BLaER1 (cell line): ENCODE measurements around the gene IGFBP4.

Source experiments
- H3K27ac ChIP-seq: shearing (Covaris generic); formaldehyde crosslinking; 2 replicates; pipeline ENCODE4 v1.8.1; 2022
- H3K27me3 ChIP-seq: shearing (Covaris generic); formaldehyde crosslinking; 2 replicates; pipeline ENCODE4 v1.8.1; 2022
- H3K36me3 ChIP-seq: shearing (Covaris generic); formaldehyde crosslinking; 2 replicates; pipeline ENCODE4 v1.8.1; 2022
- H3K4me1 ChIP-seq: shearing (Covaris generic); formaldehyde crosslinking; 2 replicates; pipeline ENCODE4 v1.8.1; 2022
- H3K4me2 ChIP-seq: shearing (Covaris generic); formaldehyde crosslinking; 2 replicates; pipeline ENCODE4 v1.8.1; 2022
- H3K4me3 ChIP-seq: shearing (Covaris generic); formaldehyde crosslinking; 2 replicates; pipeline ENCODE4 v1.8.1; 2022
- H3K9ac ChIP-seq: shearing (Covaris generic); formaldehyde crosslinking; 2 replicates; pipeline ENCODE4 v1.8.1; 2022
- H3K9me3 ChIP-seq: shearing (Covaris generic); formaldehyde crosslinking; 2 replicates; pipeline ENCODE4 v1.8.1; 2022
- H4K20me1 ChIP-seq: shearing (Covaris generic); formaldehyde crosslinking; 2 replicates; pipeline ENCODE4 v1.8.1; 2022
- Cebpa-rat ChIP-seq: shearing (Covaris generic); IDR thresholded peaks from 2 replicates; pipeline ENCODE4 v1.8.1; 2022

The IGFBP4 gene

DNA sequence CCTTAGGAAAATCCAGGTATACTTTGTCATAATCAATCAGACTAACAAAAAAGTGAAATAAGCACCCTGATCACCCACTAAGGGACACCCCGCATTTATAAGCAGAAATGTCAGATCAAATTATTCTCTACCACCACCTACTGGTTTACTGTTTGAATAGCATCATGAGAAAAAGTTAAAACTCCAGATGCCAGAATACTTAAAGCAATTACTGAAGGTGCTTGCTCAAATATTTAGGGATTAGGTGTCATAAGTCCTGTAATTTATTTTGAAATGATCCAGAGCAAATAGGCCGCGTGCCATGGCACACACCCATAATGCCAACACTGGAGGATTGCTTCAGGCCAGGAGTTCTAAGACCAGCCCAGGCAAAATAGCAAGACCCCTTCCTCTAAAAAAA, 27.9 kb upstream of the IGFBP4 start:
- H3K27ac ChIP-seq, result no peak overlapping the region
- H3K4me2 ChIP-seq, result peak overlapping the region; percentile 79
- H3K27me3 ChIP-seq, result no peaks in the 10 kb centered on the region
- peaks cover 49% of the 10 kb centered on the region for H3K36me3 ChIP-seq
- H4K20me1 ChIP-seq, result peaks cover 42% of the 10 kb centered on the region
- no peaks in the 10 kb centered on the region for H3K9me3 ChIP-seq
- no peak overlapping the region; the same call in 1 of the 2 replicates for H3K4me3 ChIP-seq
- H3K4me1 ChIP-seq, result peaks cover 54% of the 10 kb centered on the region
- peak overlapping the region; percentile 30; the same call in 1 of the 2 replicates for H3K9ac ChIP-seq
- no peak for TF ChIP-seq Cebpa-rat

DNA sequence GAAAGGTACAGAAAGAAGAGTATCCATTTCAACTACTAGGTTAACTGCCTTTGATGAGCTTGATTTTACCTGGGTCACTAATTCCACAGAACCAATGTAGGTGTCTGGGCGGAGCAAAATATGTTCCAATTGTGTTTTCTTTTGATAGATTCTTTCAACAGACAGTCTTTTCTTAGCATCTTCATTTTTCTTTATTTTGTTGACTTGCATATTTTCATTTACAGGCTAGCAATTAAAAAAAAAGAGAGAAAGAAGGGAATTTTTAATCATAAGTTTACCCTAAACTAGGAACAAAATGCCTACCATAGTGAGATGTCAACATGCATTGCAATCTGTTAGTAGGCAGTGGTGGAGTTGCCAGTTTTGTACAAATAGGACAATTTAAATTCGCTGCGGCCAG, 26.6 kb upstream of the IGFBP4 start:
- peak overlapping the region; percentile 92 for H3K4me3 ChIP-seq
- peaks cover 31% of the 10 kb centered on the region for H4K20me1 ChIP-seq
- H3K36me3 ChIP-seq, result peaks cover 36% of the 10 kb centered on the region
- H3K9ac ChIP-seq, result peak overlapping the region; percentile 95
- no peak for TF ChIP-seq Cebpa-rat
- H3K27me3 ChIP-seq, result no peaks in the 10 kb centered on the region
- H3K4me1 ChIP-seq, result peaks cover 54% of the 10 kb centered on the region
- no peaks in the 10 kb centered on the region for H3K9me3 ChIP-seq
- peak overlapping the region; percentile 89 for H3K27ac ChIP-seq
- H3K4me2 ChIP-seq, result peak overlapping the region; percentile 79

DNA sequence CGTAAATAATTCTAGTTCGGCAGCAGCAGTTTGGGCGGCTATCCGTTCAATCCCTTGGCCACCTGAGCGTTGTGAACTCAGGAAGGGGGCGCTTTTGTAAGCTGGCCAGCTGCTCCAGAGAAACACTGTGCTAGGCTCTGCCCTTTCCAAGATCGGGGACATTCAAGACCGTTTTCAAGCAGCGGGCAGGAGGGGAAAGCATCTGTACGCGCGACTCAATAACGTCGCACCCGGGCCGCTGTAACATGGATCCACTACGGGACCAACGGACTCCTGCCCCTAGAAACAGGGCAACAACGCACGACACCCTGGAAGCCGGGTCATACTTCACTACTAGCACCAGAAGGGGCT, 26.0 kb upstream of the IGFBP4 start:
- Histone ChIP-seq H3K4me2 (peak overlapping the region; percentile 79), H4K20me1 (peaks cover 25% of the 10 kb centered on the region), H3K9me3 (no peaks in the 10 kb centered on the region), H3K27me3 (no peaks in the 10 kb centered on the region), H3K36me3 (peaks cover 31% of the 10 kb centered on the region), H3K9ac (peak overlapping the region; percentile 95), H3K4me3 (peak overlapping the region; percentile 92), H3K27ac (peak overlapping the region; percentile 89), H3K4me1 (peaks cover 54% of the 10 kb centered on the region)
- no peak for TF ChIP-seq Cebpa-rat

DNA sequence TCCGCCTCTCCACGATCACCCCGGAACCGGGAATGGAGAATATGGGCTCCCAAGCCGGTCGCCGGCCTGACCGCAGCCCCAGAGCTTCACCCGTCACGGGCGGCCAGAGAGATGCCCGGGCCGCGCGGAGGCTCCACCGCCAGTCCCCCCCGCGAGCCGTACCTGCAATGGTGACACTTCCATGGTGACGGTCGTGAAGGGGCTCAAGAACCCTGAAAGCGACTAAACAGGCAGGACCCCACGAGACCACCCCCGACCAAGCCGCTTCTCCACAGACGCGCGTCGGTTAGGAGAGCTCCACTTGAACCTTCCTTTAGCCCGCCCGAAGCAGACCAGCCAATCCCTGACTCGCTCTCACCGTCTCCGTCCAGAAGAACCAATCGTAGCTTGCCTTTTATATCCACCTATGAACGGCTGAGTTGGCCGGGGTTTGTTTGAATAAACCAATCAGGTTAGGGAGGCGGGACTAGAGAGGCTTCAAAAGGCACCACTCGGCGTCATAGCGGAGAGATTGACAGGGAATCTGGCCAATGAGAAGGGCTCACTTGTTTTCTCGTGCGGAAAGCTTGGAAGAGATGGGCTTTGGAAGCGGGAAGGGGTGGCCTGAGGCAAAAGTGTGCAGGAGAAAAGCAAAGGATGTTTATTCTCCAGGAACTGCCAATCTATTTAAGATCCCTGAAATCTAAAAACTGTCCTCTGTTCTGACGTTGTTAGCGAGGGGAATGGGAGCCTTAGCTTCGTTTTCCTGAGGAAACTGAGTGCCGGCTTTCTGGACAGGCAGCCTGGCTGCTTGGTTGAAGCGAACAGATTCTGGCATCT, 25.4 kb upstream of the IGFBP4 start, which contains the start of gene TOP2A:
Gene TOP2A, minus strand, starts transcription at position 288 of the 819 bp plus-strand sequence. Its CDS starts 105 bp downstream, at position 183.
- Histone ChIP-seq H3K9me3 (no peaks in the 10 kb centered on the region), H3K9ac (peak within 1 kb of the TSS; percentile 95), H3K27me3 (no peaks in the 10 kb centered on the region), H3K27ac (peak within 1 kb of the TSS; percentile 89), H3K4me1 (peaks cover 54% of the 10 kb centered on the region), H3K36me3 (peaks cover 25% of the 10 kb centered on the region), H3K4me2 (peak within 1 kb of the TSS; percentile 81), H4K20me1 (peaks cover 19% of the 10 kb centered on the region), H3K4me3 (peak within 1 kb of the TSS; percentile 92)
- TF ChIP-seq Cebpa-rat, result no peak

DNA sequence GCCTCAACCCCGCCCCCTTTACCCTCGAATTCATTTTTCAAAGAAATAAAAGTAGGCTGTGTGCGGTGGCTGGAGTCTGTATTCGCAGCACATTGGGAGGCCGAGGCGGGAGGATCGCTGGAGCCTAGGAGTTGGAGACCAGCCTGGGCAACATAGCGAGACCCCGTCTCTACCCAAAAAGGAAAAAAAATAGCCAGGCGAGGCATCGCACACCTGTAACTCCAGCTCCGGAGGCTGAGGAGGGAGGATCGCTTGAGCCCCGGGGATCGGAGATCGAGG, 24.9 kb upstream of the IGFBP4 start:
- H3K36me3 ChIP-seq, result peaks cover 20% of the 10 kb centered on the region
- H3K4me3 ChIP-seq, result peak overlapping the region; percentile 92
- H3K27ac ChIP-seq, result 0 out of 2 replicates have a peak overlapping the region, but pooled peaks have one; percentile 36
- H4K20me1 ChIP-seq, result peaks cover 19% of the 10 kb centered on the region
- peak overlapping the region; percentile 95; the same call in 1 of the 2 replicates for H3K9ac ChIP-seq
- H3K4me1 ChIP-seq, result peaks cover 54% of the 10 kb centered on the region
- H3K27me3 ChIP-seq, result no peaks in the 10 kb centered on the region
- TF ChIP-seq Cebpa-rat, result no peak
- H3K4me2 ChIP-seq, result peak overlapping the region; percentile 81
- no peaks in the 10 kb centered on the region for H3K9me3 ChIP-seq

DNA sequence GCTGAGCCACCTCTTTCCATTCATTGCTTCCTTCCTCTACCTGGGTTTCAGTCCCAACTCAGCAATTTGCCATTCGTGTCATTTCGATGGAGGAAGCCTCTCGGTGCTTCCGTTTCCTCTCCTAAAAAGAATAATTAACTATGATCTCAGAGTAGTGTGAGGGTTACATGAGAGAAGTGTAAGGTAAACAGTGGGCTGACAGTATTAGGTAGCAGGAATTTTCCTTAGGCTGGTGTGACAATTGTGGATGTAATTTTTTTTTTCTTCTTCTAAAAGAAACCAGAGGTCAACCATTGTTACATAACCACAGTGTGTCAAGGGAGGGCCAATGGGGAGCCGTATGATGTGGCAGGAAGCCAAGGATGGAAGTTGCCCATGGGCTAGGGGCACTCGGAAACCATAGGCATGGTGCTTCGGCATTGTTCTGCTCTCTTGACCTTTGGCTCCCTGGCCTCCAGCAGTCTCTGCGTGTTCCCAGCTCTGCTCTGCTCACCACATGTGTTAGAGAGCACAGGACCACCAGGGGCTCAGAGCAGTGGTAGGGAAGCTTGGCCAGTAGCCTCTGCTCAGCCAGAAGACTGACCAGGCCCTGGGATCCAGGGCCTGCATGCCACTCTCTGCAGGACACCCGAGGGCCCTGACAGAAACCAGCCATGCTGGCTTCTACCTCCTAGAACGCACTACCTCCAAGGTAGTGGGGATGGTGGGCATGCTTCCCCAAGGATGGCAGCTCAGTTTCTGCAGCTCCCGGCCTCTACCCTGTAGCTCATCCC, 23.5 kb upstream of the IGFBP4 start:
- Histone ChIP-seq H3K9ac (no peak overlapping the region), H3K4me1 (peaks cover 45% of the 10 kb centered on the region), H3K27me3 (no peaks in the 10 kb centered on the region), H3K9me3 (no peaks in the 10 kb centered on the region), H3K27ac (peak overlapping the region; percentile 10; the same call in 1 of the 2 replicates), H3K4me2 (peak overlapping the region; percentile 81), H4K20me1 (peaks cover 8% of the 10 kb centered on the region), H3K36me3 (peaks cover 7% of the 10 kb centered on the region; the same call in 1 of the 2 replicates), H3K4me3 (no peak overlapping the region)
- TF ChIP-seq Cebpa-rat, result no peak

DNA sequence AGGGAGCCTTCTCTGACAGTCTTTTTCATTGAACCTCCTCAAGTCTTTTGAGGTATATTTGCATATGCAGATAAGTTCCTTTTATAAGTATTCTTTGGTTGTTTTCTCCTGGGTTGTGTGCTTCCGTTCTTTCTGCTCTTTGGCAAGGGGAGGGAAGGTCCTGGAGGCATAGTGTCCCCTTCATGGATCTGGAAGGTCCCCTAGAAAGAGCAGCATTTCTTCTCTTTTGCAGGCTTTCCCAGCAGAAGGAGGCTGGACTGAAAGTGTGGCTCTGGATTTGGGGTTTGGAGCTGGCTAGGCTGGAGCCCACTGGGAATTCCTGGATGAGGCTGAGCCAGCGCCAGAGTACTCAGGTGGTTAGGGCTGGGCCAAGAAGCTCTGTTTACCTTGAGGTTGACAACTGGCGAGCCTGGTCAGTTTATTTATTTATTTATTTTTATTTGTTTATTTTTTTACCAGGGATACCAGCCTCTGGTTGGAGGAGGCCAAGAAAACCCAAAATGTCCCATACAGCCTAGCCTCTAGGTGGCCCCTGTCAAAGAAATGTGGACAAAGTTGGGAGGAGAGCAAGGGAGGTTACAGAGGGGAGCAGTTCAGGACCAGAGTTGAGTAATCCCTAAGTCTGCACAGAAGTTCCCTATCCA, 20.1 kb upstream of the IGFBP4 start:
- no peak for TF ChIP-seq Cebpa-rat
- no peak overlapping the region for H3K27ac ChIP-seq

DNA sequence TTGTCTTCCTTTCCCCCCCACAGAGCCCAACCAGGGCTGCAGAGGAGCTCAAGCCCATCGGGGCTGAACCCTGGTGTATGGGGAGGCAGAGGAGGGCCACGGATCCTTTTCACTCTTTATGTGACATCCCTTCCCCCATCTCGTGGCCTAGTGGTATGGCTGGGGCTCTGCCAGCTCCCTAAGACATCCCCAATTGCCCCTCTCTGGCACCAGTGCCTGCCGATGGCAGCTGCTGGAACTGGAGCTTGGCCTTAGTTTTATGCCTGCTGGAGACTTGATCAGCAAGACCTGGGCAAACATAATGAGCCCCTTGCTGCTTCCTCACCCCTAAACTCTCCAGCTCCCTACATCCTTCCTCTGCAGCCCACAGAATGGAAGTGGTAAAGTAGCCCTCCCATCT, 17.5 kb upstream of the IGFBP4 start:
- H4K20me1 ChIP-seq, result no peaks in the 10 kb centered on the region
- H3K4me3 ChIP-seq, result no peak overlapping the region
- no peaks in the 10 kb centered on the region for H3K27me3 ChIP-seq
- peaks cover 22% of the 10 kb centered on the region for H3K4me1 ChIP-seq
- H3K4me2 ChIP-seq, result peak overlapping the region; percentile 29
- peaks cover 13% of the 10 kb centered on the region for H3K9me3 ChIP-seq
- H3K36me3 ChIP-seq, result no peaks in the 10 kb centered on the region
- no peak overlapping the region for H3K27ac ChIP-seq
- TF ChIP-seq Cebpa-rat, result no peak
- H3K9ac ChIP-seq, result no peak overlapping the region

More for the DNA sequence above, 20.1 kb upstream of the IGFBP4 start:
- no peaks in the 10 kb centered on the region for H3K9me3 ChIP-seq
- no peaks in the 10 kb centered on the region for H4K20me1 ChIP-seq
- no peak overlapping the region for H3K4me2 ChIP-seq
- H3K36me3 ChIP-seq, result no peaks in the 10 kb centered on the region
- H3K27me3 ChIP-seq, result no peaks in the 10 kb centered on the region
- no peak overlapping the region for H3K4me3 ChIP-seq
- peaks cover 42% of the 10 kb centered on the region for H3K4me1 ChIP-seq
- no peak overlapping the region for H3K9ac ChIP-seq

DNA sequence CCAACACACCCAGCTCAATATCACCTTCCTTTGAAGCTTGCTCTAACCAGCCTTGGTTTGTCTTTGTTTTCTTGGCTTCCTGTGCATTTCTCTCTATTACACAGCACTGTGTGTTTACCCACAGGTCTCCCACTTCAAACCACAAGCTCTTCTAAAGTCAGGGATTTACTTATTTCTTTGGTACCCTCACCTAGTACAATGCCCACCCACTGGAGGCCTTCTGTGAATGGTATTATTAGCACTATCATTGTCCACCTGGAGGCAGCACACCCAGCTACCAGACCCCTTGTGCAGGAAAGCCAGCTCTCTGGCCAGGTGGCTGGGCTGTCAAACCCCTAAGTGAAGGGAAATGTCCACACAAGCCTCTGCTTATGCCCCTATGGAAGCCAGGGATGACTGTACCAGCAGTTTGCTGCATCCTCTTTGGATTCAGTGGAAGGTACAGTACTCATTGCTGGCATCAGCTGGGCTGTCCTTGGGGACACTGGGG, 16.2 kb upstream of the IGFBP4 start:
- Histone ChIP-seq H3K27ac (0 out of 2 replicates have a peak overlapping the region, but pooled peaks have one; percentile 24), H3K36me3 (no peaks in the 10 kb centered on the region), H3K9me3 (peaks cover 13% of the 10 kb centered on the region), H3K4me3 (no peak overlapping the region), H3K27me3 (no peaks in the 10 kb centered on the region), H3K4me2 (peak overlapping the region; percentile 29), H3K9ac (no peak overlapping the region), H3K4me1 (peaks cover 22% of the 10 kb centered on the region), H4K20me1 (no peaks in the 10 kb centered on the region)
- TF ChIP-seq Cebpa-rat, result no peak
